GM19240 (cell line): ENCODE measurements around the gene C14orf119.

Source experiments
- DNase-seq: peaks from one replicate; pipeline ENCODE4 v3.0.0; 2011; ENCODE audit warnings: low spot score; ENCODE audit not compliant: insufficient read length

C14orf119 gene

GRCh38 chr14:23060536-23061260 is 34.6 kb upstream of the C14orf119 start:
- no peak for DNase-seq

DNA sequence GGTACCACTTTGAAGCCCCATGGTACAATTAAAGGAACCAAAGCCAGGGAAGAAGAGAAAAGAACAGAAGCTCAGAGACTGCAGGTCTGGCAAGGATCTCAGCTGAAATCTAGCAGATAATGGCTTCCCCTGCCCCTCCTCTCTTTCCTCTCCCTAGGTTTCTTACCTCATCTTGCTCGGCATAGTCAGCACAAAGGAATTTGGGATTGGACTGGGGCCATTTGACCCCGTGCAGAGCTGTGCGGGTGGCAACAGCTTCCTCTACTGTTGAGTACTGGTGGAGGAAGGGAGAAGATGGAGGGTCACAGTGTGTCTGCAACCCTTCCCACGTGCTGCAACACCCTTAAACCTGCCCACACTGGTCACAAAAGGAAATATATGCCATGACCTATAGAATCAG is 33.3 kb upstream of the C14orf119 start:
- no peak for DNase-seq

GRCh38 chr14:23063601-23064000 is 31.7 kb upstream of the C14orf119 start:
- no peak for DNase-seq

GRCh38 chr14:23066368-23066767 is 28.9 kb upstream of the C14orf119 start:
- DNase-seq: no peak

- DNase-seq: no peak
Observed at GRCh38 chr14:23066855-23067744, 28.2 kb upstream of the C14orf119 start.

- no peak for DNase-seq
Observed at GRCh38 chr14:23067847-23068788, 27.2 kb upstream of the C14orf119 start.

GRCh38 chr14:23068789-23069412 is 26.4 kb upstream of the C14orf119 start:
- DNase-seq: peak; percentile 90

GRCh38 chr14:23069413-23069806 is 25.9 kb upstream of the C14orf119 start:
- no peak for DNase-seq

DNA sequence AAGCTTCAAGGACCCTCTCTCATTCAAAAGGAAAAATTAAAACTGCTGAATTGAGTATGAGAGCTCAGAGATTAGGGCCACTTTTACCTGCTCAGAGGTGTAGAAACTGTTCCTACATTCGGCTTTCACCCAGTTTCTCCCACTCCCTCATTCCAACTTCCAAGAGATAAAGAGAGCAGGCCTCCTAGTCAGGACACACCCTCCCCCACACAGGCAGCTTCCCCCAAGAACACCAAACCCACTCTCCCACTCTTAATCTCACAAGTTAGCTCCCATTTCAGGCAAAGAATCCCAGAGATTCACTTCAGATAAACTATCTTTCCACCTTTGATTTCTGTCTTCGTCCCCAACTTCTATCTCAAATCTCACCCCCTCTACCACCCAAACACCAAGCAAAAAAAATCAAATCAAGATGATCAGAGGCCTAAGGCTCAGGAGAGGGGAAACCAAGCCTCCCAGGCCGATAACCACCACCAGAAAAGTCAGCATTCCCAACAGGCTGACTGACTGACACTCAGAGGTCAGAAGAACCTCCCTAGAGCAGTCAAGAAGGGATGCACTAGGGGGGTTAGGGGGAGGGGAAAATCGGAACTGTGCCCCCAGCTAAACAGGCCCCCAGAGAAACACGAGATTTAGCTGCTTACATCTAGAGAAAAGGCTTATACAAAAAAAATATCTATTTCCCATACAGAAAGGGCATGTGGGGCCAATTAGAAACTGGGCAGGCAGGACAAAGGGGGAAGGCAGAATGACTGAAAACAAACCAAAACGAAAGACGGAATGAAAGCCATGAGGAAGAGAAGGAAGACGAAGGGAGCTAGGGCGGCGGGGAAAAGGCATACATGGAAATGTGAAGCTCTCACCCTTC is 24.8 kb upstream of the C14orf119 start:
- DNase-seq: no peak

DNA sequence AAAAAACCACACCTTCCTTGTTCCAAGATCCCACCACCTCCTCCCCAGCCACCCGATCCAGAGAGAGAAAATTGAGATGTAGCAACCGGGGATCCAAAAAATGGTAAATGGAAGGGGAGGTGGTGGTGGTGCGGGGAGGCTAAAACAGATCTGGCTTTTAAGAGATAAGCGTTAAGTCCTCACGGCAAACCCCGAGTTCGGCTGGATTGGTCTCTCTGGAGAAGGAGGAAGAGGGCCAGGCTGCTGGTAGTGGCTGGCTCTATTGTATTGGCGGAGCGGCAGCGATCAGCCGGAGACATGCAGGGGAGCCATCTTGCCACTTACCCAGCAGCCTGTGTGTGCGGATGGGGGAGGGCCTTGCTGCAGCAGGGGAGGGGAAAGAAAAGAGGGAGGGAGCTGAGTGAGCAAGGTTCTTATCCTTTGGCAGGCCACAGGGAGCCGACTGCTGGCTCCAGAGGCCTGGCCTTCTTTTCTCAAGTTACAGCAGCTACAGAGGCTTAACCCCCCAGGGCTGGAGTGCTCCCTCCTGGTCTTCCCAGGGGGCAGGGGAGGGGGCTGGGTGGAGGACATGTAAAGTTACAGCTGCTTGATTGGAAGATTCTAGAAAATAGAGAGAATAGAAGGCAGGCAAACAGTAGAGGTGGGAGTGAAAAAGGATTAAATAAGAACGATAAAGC is 23.9 kb upstream of the C14orf119 start:
- DNase-seq: peak; percentile 84

DNA sequence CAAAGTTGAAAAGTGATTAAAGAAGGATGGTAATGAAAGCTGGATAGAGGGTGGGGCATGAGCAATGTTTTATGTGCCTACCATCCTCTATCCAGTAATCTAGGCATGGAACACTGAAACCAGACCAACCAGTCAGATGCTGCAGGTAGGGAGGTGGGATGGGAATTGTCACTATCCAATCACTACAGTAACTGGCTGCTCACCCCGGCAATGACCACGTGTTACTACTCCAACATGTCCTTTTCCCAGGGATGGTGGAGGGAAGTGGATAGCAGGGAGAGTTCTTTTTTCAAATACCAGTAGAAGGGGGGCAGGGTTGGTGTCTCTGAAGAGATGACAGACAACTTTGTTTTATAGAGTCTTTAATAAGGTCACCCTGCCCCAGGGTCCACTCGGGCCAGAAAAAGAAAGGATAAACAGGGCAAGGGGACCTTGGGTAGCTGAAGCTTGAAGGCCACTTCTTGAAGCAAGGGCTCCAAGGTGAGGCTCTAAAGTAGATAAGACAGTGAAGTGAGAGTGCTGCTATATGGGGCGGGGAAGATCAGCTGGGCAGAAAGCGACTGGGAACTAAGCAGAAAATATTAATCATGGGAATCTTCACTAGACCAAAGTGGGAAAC is 23.3 kb upstream of the C14orf119 start:
- DNase-seq: no peak

- no peak for DNase-seq
Observed at GRCh38 chr14:23074906-23075305, 20.4 kb upstream of the C14orf119 start.

DNA sequence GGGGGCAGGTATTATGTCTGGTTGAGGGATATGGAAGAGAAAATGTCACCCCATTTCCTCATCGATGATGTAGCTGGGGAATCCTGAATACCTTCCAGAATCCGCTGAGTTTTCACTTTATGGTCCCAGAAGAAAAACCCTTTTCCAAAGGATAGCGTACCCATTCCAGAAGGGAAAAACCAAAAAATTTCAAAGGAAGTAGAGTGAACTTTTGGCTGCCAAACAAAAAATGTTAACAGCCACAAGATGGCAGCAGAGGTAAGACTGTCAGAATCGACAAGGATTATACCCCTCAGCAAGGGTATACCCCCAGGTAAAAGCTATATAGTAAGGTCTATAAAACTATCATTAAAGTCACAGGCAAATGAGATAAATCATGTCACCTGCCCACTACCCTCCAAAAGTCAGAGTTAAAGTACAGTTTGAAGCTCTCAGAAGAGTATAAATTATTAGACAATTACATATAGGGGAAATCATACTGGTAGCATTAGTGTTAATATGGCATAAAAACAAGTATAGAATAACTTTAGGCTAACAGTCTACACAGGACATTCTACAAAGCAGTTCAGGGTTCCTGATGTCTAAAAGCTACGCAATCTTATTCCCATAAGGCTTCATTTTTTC is 18.4 kb upstream of the C14orf119 start:
- DNase-seq: no peak

GRCh38 chr14:23077962-23078361 is 17.3 kb upstream of the C14orf119 start:
- no peak for DNase-seq

DNA sequence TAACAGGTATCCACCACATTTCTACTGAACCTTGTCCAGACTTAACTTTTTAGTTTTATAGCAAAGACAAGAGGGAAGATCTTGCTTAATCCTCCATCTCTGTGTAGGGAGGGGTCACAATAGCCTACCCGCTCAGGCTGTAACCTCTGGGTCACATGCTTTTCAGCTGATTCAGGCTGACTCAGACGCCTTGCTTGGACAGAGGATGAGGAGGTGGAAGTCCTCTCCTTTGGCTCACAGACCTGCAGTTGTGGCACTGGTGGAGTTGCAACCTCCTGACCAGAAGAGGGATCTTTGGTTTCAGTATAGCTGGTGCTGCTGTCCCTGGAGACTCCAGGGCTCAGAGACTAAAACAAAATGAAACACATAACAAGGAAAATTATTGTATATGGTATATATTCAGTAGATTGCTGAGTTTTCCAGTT is 16.6 kb upstream of the C14orf119 start:
- DNase-seq: no peak

DNA sequence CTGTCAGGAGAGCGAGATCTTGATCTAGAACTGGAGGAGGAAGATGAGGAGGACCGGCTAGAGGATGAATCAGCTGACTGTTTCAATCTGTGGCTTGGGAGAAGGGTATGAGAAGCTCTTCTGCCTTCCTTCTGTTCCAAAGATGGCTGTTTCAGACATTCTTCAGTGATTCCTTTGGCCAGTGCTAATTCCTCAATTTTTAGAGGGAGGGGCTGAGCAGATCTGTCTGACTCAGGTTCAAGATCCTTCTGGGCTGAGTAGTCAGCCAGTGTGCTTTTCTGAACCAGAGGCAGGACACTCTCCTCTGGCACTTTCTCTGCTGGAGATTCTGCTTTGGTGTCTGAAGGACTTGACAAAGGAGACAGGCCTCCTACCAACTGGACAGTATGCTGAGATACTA is 15.6 kb upstream of the C14orf119 start:
- DNase-seq: no peak

DNA sequence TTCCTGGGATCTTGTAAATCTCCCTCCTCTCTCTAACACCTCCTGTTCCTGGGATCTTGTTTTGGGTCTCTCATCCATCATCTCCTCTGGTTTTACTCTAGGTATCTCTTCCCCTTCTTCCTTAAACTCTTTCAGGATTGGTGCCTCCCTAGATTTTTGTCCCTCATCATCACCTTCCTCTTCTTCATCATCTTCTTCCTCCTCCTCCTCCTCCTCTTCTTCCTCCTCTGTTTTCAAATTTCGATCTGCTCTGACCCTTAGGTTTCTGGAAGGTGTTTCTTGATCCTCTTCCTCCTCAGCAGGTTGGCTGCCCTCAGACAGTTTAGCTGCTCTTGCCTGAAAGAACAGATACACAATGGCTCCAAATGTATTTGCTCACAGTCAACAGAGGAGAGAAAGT is 14.8 kb upstream of the C14orf119 start:
- DNase-seq: no peak

DNA sequence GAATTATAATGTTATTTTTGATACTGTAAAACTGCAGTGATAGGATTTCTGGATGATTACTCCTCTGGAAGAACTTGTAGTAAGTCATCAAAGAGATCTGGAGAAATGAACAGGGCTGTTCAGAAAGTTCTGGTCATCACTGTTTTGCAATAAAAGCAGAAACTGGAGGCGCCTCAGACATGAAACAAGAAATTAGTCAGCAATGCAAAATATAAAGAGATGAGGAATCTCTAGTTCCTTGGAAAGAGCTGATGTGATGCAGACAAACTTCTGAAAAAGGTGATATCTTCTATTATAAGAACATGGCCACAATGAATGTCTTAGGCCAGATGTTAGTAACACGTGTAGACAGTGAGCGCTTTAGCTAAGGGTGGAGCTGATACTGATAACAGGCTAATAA is 9.8 kb upstream of the C14orf119 start:
- no peak for DNase-seq

DNA sequence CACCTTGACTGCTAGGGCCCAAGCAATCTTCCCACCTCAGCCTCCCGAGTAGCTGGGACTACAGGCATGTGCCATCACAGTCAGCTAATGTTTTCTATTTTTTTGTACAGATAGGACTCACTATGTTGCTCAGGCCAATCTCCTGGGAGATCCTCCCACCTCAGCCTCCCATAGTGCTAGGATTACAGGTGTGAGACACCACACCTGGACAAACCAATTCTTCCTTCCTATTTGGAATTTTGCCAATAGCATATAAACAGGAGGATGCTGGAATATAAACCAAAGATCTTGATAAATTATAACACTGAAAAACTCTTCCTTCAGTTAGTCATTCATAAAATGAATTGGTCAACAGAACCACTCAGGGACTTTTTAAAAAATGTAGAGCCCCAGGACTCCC is 8.7 kb upstream of the C14orf119 start:
- DNase-seq: no peak
